Liver (tissue), 9 donors: ENCODE data around the gene TRIAP1. TPM values are rescaled to one million over a fixed set of nuclear protein-coding genes. Genes with fewer than 3 reads are reported as not detected.

Source experiments
- DNase-seq: peaks from one replicate; pipeline ENCODE4 v3.0.0-alpha.2; 2017; ENCODE audit warnings: low spot score
- H3K27ac ChIP-seq, 2 donors: one replicate each; pipeline ENCODE4 v1.7.0; 2013; ENCODE audit warnings: inconsistent platforms in 2 of 2, low read length in 2 of 2, control low read depth in 1 of 2, low read depth in 1 of 2, mild to moderate bottlenecking in 1 of 2
- H3K27me3 ChIP-seq, 4 donors: one replicate each; pipeline versions ENCODE4 v1.6.1 to v1.7.0; 2013; ENCODE audit warnings: low read length in 3 of 4, inconsistent platforms in 1 of 4, mild to moderate bottlenecking in 1 of 4, moderate library complexity in 1 of 4; ENCODE audit not compliant: control insufficient read depth in 4 of 4, insufficient read depth in 4 of 4
- H3K36me3 ChIP-seq, 4 donors: one replicate each; pipeline versions ENCODE4 v1.6.1 to v1.7.0; 2013; ENCODE audit warnings: low read length in 3 of 4, mild to moderate bottlenecking in 3 of 4, low read depth in 1 of 4, moderate library complexity in 1 of 4; ENCODE audit not compliant: control insufficient read depth in 4 of 4, insufficient read depth in 3 of 4
- H3K4me1 ChIP-seq, 4 donors: one replicate each; pipeline versions ENCODE4 v1.6.1 to v1.7.0; 2013; ENCODE audit warnings: low read length in 3 of 4, mild to moderate bottlenecking in 3 of 4, moderate library complexity in 1 of 4; ENCODE audit not compliant: control insufficient read depth in 4 of 4, insufficient read depth in 4 of 4
- H3K4me3 ChIP-seq, 3 donors: one replicate each; pipeline versions ENCODE4 v1.6.1 to v1.7.0; 2013; ENCODE audit warnings: low read length in 3 of 3, control low read depth in 1 of 3, low read depth in 1 of 3, mild to moderate bottlenecking in 1 of 3
- H3K9ac ChIP-seq, 2 donors: one replicate each; pipeline ENCODE4 v1.7.0; 2013; ENCODE audit warnings: low read length in 2 of 2, mild to moderate bottlenecking in 2 of 2, moderate library complexity in 2 of 2, control low read depth in 1 of 2, low read depth in 1 of 2
- H3K9me3 ChIP-seq, 4 donors: one replicate each; pipeline versions ENCODE4 v1.6.1 to v1.7.0; 2013; ENCODE audit warnings: low read length in 3 of 4; ENCODE audit not compliant: control insufficient read depth in 4 of 4
- ATF3 ChIP-seq: IDR thresholded peaks from 2 replicates; pipeline ENCODE4 v1.6.1; 2016; ENCODE audit warnings: antibody characterized with exemption
- FOXA1 ChIP-seq: IDR thresholded peaks from 2 replicates; pipeline ENCODE4 v1.6.1; 2016; ENCODE audit warnings: antibody characterized with exemption
- FOXA2 ChIP-seq: IDR thresholded peaks from 2 replicates; pipeline ENCODE4 v1.6.1; 2016; ENCODE audit warnings: antibody characterized with exemption
- GABPA ChIP-seq, 2 donors: IDR thresholded peaks in 1 of 2; conservative IDR thresholded peaks in 1 of 2; 2 replicates each; pipeline ENCODE4 v1.6.1; 2016; ENCODE audit warnings: antibody characterized with exemption in 2 of 2, mild to moderate bottlenecking in 1 of 2, moderate library complexity in 1 of 2
- HNF4A ChIP-seq, 2 donors: conservative IDR thresholded peaks; 2 replicates each; pipeline ENCODE4 v1.6.1; 2016; ENCODE audit warnings: antibody characterized with exemption in 2 of 2, mild to moderate bottlenecking in 2 of 2
- JUND ChIP-seq, 2 donors: IDR thresholded peaks; 2 replicates each; pipeline ENCODE4 v1.6.1; 2016; ENCODE audit warnings: antibody characterized with exemption in 2 of 2
- NR2F2 ChIP-seq: IDR thresholded peaks from 2 replicates; pipeline ENCODE4 v1.6.1; 2016; ENCODE audit warnings: antibody characterized with exemption
- RAD21 ChIP-seq, 2 donors: IDR thresholded peaks; 2 replicates each; pipeline ENCODE4 v1.6.1; 2016; ENCODE audit warnings: antibody characterized with exemption in 2 of 2, mild to moderate bottlenecking in 2 of 2
- RXRA ChIP-seq, 2 donors: IDR thresholded peaks; 2 replicates each; pipeline ENCODE4 v1.6.1; 2017 to 2018; ENCODE audit warnings: antibody characterized with exemption in 2 of 2, mild to moderate bottlenecking in 1 of 2
- SP1 ChIP-seq: IDR thresholded peaks from 2 replicates; pipeline ENCODE4 v1.6.1; 2018; ENCODE audit warnings: antibody characterized with exemption, mild to moderate bottlenecking
- TAF1 ChIP-seq: conservative IDR thresholded peaks from 2 replicates; pipeline ENCODE4 v1.6.1; 2016; ENCODE audit warnings: antibody characterized with exemption, mild to moderate bottlenecking
- YY1 ChIP-seq: IDR thresholded peaks from 2 replicates; pipeline ENCODE4 v1.6.1; 2016; ENCODE audit warnings: antibody characterized with exemption, mild to moderate bottlenecking
- WGBS: extraction: QIAGEN DNeasy Blood & Tissue Kit; methylation state at CpG from one replicate; pipeline ENCODE4 v1.1.7; 2013; 5-methylcytosine and 5-hydroxymethylcytosine counted together
- polyA plus RNA-seq, 2 donors: library from polyadenylated mRNA; stranded (reverse) in 1 of 2; unstranded in 1 of 2; fragments of 200-250 nt in 1 of 2; fragments of >200 nt in 1 of 2; fragmentation: Nextera tagmentation in 1 of 2; extraction: Ambion mirVana in 1 of 2; gene quantifications; one replicate each; pipeline versions ENCODE4 v1.2.1 to v1.2.3, GENCODE V29; 2013 to 2015
- total RNA-seq, 2 donors: library from RNA; depleted of rRNA; stranded (reverse); fragments of >200 nt; gene quantifications; one replicate each; pipeline ENCODE4 v1.2.3, GENCODE V29; 2014
- TF ChIP-seq, protein P1 (sequence below): IDR thresholded peaks from 2 replicates; pipeline ENCODE4 v1.6.1; 2016; ENCODE audit warnings: antibody characterized with exemption, mild to moderate bottlenecking
- TF ChIP-seq, protein P2 (sequence below): IDR thresholded peaks from 2 replicates; pipeline ENCODE4 v1.6.1; 2016; ENCODE audit warnings: antibody characterized with exemption
- donor health status: healthy.
- donor health status: healthy.
- donor health status: healthy.
- donor health status: healthy.
- donor health status: healthy.

TRIAP1 gene
- total and polyA plus RNA-seq, 4 donors: 11.9 to 39.9 (median 19.0) TPM

DNA sequence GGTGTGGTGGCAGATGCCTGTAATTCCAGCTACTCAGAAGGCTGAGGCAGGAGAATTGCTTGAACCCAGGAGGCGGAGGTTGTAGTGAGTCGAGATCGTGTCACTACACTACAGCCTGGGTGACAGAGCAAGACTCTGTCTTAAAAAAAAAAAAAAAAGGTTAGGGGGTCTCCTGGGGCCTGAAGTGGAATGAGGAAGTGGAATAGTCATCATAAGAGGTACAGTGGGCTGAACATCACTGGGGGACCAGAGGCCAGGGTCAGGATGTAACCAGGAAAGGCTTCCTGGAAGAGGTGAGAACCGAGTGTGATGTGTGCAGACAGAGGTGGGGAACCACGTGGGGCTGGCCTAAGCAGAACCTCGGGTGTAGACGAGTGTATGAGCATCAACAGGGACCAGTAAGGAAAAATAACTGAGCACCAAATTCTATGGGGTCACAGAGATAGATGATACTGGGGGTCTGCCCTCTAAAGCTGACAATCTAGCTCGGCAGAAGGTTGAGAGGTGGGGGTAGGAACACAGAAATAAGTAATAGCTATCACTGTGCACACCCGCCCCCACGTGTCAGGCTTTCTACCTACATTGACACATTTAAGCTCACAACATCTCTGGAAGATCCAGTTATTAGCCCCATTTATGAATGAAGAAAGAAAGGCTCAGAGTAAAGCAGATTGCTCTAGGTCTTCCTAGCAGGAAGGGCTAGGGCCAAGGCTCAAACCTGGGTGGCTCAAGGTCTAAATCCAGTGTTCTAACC is 13.2 kb downstream of the TRIAP1 start:
- Histone ChIP-seq H3K27me3 (no peaks in the 10 kb centered on the region), H3K36me3 (no peaks in the 10 kb centered on the region), H3K9me3 (no peaks in the 10 kb centered on the region), H3K27ac (no peak overlapping the region), H3K4me3 (no peak overlapping the region), H3K9ac (no peak overlapping the region), H3K4me1 (peaks cover 0 to 5% (median 1%) of the 10 kb centered on the region in 4 donors)
- WGBS: 65% methylated on average over 10 of the region's 10 CpGs
- no peak for DNase-seq
- no peak for TF ChIP-seq HNF4A (conservative IDR thresholded peaks at IDR 0.05)

GRCh38 chr12:120429368-120429767 is 16.8 kb downstream of the TRIAP1 start:
- Histone ChIP-seq H3K27me3 (no peaks in the 10 kb centered on the region), H3K27ac (no peak overlapping the region), H3K36me3 (no peaks in the 10 kb centered on the region), H3K9ac (no peak overlapping the region), H3K9me3 (no peaks in the 10 kb centered on the region), H3K4me1 (no peaks in the 10 kb centered on the region), H3K4me3 (no peak overlapping the region)
- TF ChIP-seq GABPA (IDR thresholded peaks at IDR 0.05 in 1 of 2, conservative IDR thresholded peaks at IDR 0.05 in 1 of 2) (no peak), RXRA (IDR thresholded peaks at IDR 0.05) (no peak), FOXA2 (no peak), FOXA1 (no peak), NR2F2 (no peak), ATF3 (no peak), SP1 (no peak), JUND (IDR thresholded peaks at IDR 0.05) (no peak), TAF1 (no peak), RAD21 (IDR thresholded peaks at IDR 0.05) (no peak), HNF4A (conservative IDR thresholded peaks at IDR 0.05) (no peak), YY1 (no peak)
- TF ChIP-seq, protein P1, sequence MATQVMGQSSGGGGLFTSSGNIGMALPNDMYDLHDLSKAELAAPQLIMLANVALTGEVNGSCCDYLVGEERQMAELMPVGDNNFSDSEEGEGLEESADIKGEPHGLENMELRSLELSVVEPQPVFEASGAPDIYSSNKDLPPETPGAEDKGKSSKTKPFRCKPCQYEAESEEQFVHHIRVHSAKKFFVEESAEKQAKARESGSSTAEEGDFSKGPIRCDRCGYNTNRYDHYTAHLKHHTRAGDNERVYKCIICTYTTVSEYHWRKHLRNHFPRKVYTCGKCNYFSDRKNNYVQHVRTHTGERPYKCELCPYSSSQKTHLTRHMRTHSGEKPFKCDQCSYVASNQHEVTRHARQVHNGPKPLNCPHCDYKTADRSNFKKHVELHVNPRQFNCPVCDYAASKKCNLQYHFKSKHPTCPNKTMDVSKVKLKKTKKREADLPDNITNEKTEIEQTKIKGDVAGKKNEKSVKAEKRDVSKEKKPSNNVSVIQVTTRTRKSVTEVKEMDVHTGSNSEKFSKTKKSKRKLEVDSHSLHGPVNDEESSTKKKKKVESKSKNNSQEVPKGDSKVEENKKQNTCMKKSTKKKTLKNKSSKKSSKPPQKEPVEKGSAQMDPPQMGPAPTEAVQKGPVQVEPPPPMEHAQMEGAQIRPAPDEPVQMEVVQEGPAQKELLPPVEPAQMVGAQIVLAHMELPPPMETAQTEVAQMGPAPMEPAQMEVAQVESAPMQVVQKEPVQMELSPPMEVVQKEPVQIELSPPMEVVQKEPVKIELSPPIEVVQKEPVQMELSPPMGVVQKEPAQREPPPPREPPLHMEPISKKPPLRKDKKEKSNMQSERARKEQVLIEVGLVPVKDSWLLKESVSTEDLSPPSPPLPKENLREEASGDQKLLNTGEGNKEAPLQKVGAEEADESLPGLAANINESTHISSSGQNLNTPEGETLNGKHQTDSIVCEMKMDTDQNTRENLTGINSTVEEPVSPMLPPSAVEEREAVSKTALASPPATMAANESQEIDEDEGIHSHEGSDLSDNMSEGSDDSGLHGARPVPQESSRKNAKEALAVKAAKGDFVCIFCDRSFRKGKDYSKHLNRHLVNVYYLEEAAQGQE: no peak
- TF ChIP-seq, protein P2, sequence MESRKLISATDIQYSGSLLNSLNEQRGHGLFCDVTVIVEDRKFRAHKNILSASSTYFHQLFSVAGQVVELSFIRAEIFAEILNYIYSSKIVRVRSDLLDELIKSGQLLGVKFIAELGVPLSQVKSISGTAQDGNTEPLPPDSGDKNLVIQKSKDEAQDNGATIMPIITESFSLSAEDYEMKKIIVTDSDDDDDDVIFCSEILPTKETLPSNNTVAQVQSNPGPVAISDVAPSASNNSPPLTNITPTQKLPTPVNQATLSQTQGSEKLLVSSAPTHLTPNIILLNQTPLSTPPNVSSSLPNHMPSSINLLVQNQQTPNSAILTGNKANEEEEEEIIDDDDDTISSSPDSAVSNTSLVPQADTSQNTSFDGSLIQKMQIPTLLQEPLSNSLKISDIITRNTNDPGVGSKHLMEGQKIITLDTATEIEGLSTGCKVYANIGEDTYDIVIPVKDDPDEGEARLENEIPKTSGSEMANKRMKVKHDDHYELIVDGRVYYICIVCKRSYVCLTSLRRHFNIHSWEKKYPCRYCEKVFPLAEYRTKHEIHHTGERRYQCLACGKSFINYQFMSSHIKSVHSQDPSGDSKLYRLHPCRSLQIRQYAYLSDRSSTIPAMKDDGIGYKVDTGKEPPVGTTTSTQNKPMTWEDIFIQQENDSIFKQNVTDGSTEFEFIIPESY: no peak
- WGBS: 72% methylated on average over 7 of the region's 7 CpGs
- DNase-seq: no peak
